ENCODE measurements around the gene CD79A. TPM values are rescaled to one million over a fixed set of nuclear protein-coding genes. Genes with fewer than 3 reads are reported as not detected.

Gene CD79A
- total RNA-seq, 1 experiment from 2014 or later: 970 TPM

DNA sequence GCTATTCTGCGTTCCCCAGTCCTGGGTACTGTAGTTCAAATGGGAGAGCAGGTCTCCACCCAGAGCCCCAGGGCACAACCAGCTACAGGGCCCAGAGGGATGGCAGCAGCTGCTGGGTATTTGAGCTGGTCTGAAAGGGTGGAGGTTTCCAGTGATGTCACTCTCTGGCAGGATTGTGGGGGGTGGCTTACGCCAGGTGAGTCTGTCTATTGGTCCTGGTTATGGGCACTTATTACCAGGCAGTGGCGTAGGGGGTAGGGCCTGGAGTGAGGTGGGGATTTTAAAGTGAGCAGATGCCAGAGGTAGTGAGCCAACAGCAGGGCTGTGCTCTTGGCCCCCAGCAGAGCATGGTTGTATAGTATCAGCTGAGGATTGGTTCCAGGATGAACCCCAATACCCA lies 10.8 kb upstream of the CD79A start:
- H3K9ac ChIP-seq (ENCODE audit: low read length): no peak overlapping the region
- no peak for DNase-seq
- no peak overlapping the region for H3K27ac ChIP-seq (ENCODE audit: low read length)
- H3K4me2 ChIP-seq (ENCODE audit: low read depth, low read length, poor library complexity, severe bottlenecking): no peak overlapping the region
- H3K9me3 ChIP-seq (ENCODE audit: low read length): no peaks in the 10 kb centered on the region
- no peaks in the 10 kb centered on the region for H3K27me3 ChIP-seq (ENCODE audit: low read length)
- peaks cover 70% of the 10 kb centered on the region for H3K36me3 ChIP-seq (ENCODE audit: insufficient read depth, low read length)
- no peak overlapping the region for H2AFZ ChIP-seq (ENCODE audit: low read length)
- no peak overlapping the region for H3K4me3 ChIP-seq (ENCODE audit: low read length)
- no peaks in the 10 kb centered on the region for H3K9me2 ChIP-seq (replicated peaks; ENCODE audit: insufficient read depth, low read length)
- H3K4me1 ChIP-seq (ENCODE audit: low read length): peaks cover 39% of the 10 kb centered on the region
- H4K20me1 ChIP-seq (ENCODE audit: insufficient read depth, low read depth, low read length): peaks cover 50% of the 10 kb centered on the region; the same call in 1 of the 2 replicates
- H3K79me2 ChIP-seq (ENCODE audit: low read length): peaks cover 32% of the 10 kb centered on the region

DNA sequence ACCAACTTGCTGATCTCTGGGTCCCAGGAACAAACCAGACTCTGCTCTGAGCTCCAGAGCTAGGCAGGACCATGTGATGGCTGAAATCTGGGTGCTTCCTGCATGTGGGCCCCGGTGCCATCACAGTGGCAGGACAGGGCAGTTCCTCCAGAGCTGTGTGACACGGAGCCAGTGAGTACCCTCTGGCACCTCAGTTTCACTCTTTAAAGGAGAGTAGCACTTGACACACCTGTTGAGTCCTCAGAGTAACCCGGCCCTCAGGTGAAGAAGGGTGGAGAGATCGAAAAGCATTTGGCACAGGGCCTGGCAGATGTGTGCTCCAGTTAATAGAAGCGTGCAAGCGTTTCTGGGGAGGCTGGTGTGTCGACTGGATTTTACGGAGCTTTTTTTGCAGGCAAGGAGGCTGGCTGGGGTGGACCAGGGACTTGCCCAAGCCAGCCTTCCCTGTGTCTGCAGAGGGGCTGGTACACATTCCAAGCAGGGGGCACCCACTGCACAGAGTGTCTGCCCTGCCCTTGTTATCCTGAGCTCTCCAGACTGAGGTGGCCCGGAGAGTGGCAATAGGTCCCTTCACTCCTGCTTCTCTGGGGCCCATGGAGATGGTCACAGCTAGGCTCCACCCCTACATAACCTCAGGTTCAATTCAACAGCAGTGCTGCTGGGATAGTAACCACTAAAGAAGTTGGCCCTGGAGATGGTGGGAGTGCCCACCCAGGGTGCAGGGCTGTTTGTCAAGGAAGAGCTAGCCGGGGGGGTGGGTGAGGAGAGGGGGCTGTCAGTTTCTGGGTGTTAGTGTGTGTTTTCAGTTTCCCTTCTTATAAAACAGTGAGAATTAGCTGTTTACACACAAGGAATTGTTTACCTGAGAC lies 8.7 kb upstream of the CD79A start:
- H3K9ac ChIP-seq (ENCODE audit: low read length): no peak overlapping the region
- peaks cover 55% of the 10 kb centered on the region for H3K36me3 ChIP-seq (ENCODE audit: insufficient read depth, low read length)
- H3K4me1 ChIP-seq (ENCODE audit: low read length): peaks cover 18% of the 10 kb centered on the region
- peaks cover 31% of the 10 kb centered on the region; the same call in 1 of the 2 replicates for H4K20me1 ChIP-seq (ENCODE audit: insufficient read depth, low read depth, low read length)
- H3K27ac ChIP-seq (ENCODE audit: low read length): no peak overlapping the region
- no peak for DNase-seq
- no peak overlapping the region for H2AFZ ChIP-seq (ENCODE audit: low read length)
- H3K4me2 ChIP-seq (ENCODE audit: low read depth, low read length, poor library complexity, severe bottlenecking): no peak overlapping the region
- H3K4me3 ChIP-seq (ENCODE audit: low read length): no peak overlapping the region
- peaks cover 12% of the 10 kb centered on the region for H3K79me2 ChIP-seq (ENCODE audit: low read length)
- H3K9me3 ChIP-seq (ENCODE audit: low read length): no peaks in the 10 kb centered on the region
- H3K27me3 ChIP-seq (ENCODE audit: low read length): no peaks in the 10 kb centered on the region
- H3K9me2 ChIP-seq (replicated peaks; ENCODE audit: insufficient read depth, low read length): no peaks in the 10 kb centered on the region

- Histone ChIP-seq H3K4me1 (ENCODE audit: low read length) (peaks cover 16% of the 10 kb centered on the region), H3K27ac (ENCODE audit: low read length) (no peak overlapping the region), H2AFZ (ENCODE audit: low read length) (no peak overlapping the region), H3K4me2 (ENCODE audit: low read depth, low read length, poor library complexity, severe bottlenecking) (no peak overlapping the region), H3K9me2 (replicated peaks; ENCODE audit: insufficient read depth, low read length) (no peaks in the 10 kb centered on the region), H3K9ac (ENCODE audit: low read length) (no peak overlapping the region), H3K27me3 (ENCODE audit: low read length) (no peaks in the 10 kb centered on the region), H3K4me3 (ENCODE audit: low read length) (no peak overlapping the region), H3K9me3 (ENCODE audit: low read length) (no peaks in the 10 kb centered on the region), H3K79me2 (ENCODE audit: low read length) (peaks cover 9% of the 10 kb centered on the region), H3K36me3 (ENCODE audit: insufficient read depth, low read length) (peaks cover 51% of the 10 kb centered on the region), H4K20me1 (ENCODE audit: insufficient read depth, low read depth, low read length) (peaks cover 29% of the 10 kb centered on the region; the same call in 1 of the 2 replicates)
- DNase-seq: no peak
These were observed 8.1 kb upstream of the CD79A start for GRCh38 chr19:41868989-41869300.

GRCh38 chr19:41869374-41869955 lies 7.6 kb upstream of the CD79A start:
- Histone ChIP-seq H3K4me3 (ENCODE audit: low read length) (no peak overlapping the region), H4K20me1 (ENCODE audit: insufficient read depth, low read depth, low read length) (peaks cover 24% of the 10 kb centered on the region; the same call in 1 of the 2 replicates), H3K79me2 (ENCODE audit: low read length) (peaks cover 5% of the 10 kb centered on the region), H2AFZ (ENCODE audit: low read length) (no peak overlapping the region), H3K4me1 (ENCODE audit: low read length) (peaks cover 11% of the 10 kb centered on the region; the same call in 1 of the 2 replicates), H3K9me2 (replicated peaks; ENCODE audit: insufficient read depth, low read length) (no peaks in the 10 kb centered on the region), H3K27me3 (ENCODE audit: low read length) (no peaks in the 10 kb centered on the region), H3K4me2 (ENCODE audit: low read depth, low read length, poor library complexity, severe bottlenecking) (no peak overlapping the region), H3K9ac (ENCODE audit: low read length) (no peak overlapping the region), H3K9me3 (ENCODE audit: low read length) (no peaks in the 10 kb centered on the region), H3K36me3 (ENCODE audit: insufficient read depth, low read length) (peaks cover 45% of the 10 kb centered on the region), H3K27ac (ENCODE audit: low read length) (no peak overlapping the region)
- no peak for DNase-seq

DNA sequence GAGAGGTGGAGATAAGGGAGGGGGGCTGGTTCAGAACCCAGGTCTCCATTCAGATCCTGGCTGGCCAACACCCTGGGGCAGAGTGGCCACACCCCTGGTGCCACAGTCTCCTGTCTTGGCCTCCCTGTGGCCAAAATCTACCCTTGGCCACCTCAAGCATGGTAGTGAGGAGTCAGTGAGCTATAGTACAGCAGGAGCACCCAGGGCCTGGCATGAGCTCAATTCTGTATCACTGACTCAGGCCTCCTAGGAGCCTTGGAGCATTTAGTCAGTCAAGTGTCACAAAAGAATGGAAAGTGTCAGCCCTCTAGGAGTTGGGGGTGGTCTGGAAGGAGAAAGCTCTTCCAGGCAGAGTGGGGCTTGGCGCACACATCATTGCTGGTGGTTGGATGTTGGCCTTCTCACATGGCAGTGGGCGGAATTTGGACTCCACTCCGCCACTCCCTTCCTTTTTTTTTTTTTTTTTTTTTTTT lies 6.6 kb upstream of the CD79A start:
- Histone ChIP-seq H3K4me3 (ENCODE audit: low read length) (no peak overlapping the region), H4K20me1 (ENCODE audit: insufficient read depth, low read depth, low read length) (peaks cover 15% of the 10 kb centered on the region; the same call in 1 of the 2 replicates), H3K36me3 (ENCODE audit: insufficient read depth, low read length) (peaks cover 38% of the 10 kb centered on the region), H2AFZ (ENCODE audit: low read length) (no peak overlapping the region), H3K79me2 (ENCODE audit: low read length) (no peaks in the 10 kb centered on the region), H3K9ac (ENCODE audit: low read length) (no peak overlapping the region), H3K4me2 (ENCODE audit: low read depth, low read length, poor library complexity, severe bottlenecking) (no peak overlapping the region), H3K27me3 (ENCODE audit: low read length) (no peaks in the 10 kb centered on the region), H3K9me2 (replicated peaks; ENCODE audit: insufficient read depth, low read length) (no peaks in the 10 kb centered on the region), H3K9me3 (ENCODE audit: low read length) (no peaks in the 10 kb centered on the region), H3K27ac (ENCODE audit: low read length) (no peak overlapping the region), H3K4me1 (ENCODE audit: low read length) (peaks cover 11% of the 10 kb centered on the region)
- no peak for DNase-seq

DNA sequence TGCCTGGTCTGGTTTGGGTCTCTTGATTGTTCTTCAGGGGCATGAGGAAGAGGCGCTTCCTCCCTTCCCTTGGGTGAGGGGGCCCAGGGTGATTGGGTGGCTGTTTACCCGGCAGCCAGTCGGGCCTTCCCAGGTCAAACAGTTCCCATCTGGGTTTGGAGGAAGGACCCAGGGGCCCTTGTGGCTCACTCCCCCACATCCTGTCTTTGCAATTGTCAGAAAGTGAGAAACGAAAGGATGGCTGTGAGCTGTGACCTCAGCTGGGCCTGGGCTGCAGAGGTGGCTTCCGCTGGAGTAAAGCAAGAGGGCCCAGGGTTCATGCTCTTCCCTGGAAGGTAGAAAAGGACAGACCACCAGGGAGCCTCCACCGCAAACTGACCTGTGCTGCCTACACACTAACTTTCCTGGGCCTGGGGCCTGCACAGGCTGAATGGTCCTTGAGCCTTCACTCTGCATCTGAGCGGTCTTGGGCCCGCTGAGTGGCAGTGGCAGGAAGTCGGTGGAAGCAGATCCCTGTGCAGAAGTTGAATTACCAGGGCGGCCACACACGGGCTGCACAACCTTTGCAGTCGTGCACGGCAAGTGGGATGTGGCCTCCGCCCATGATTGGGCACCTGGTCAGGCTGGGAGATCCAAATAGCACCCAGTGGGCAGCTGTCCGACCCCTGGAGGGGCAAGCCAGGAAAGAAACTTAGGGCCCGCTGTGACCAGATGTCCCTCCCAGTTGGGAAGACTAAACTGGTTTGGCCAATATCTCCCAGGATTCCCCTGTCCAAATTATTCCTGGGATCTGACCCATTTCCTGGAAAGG lies 5.3 kb upstream of the CD79A start:
- Histone ChIP-seq H3K27ac (ENCODE audit: low read length) (peak overlapping the region; percentile 48), H3K36me3 (ENCODE audit: insufficient read depth, low read length) (peaks cover 37% of the 10 kb centered on the region), H3K9me3 (ENCODE audit: low read length) (no peaks in the 10 kb centered on the region), H3K4me1 (ENCODE audit: low read length) (peaks cover 24% of the 10 kb centered on the region), H3K79me2 (ENCODE audit: low read length) (no peaks in the 10 kb centered on the region), H3K9ac (ENCODE audit: low read length) (no peak overlapping the region), H3K4me2 (ENCODE audit: low read depth, low read length, poor library complexity, severe bottlenecking) (no peak overlapping the region), H3K4me3 (ENCODE audit: low read length) (no peak overlapping the region), H4K20me1 (ENCODE audit: insufficient read depth, low read depth, low read length) (peaks cover 11% of the 10 kb centered on the region; the same call in 1 of the 2 replicates), H2AFZ (ENCODE audit: low read length) (no peak overlapping the region), H3K27me3 (ENCODE audit: low read length) (no peaks in the 10 kb centered on the region), H3K9me2 (replicated peaks; ENCODE audit: insufficient read depth, low read length) (no peaks in the 10 kb centered on the region)
- peak; percentile 62 for DNase-seq

DNA sequence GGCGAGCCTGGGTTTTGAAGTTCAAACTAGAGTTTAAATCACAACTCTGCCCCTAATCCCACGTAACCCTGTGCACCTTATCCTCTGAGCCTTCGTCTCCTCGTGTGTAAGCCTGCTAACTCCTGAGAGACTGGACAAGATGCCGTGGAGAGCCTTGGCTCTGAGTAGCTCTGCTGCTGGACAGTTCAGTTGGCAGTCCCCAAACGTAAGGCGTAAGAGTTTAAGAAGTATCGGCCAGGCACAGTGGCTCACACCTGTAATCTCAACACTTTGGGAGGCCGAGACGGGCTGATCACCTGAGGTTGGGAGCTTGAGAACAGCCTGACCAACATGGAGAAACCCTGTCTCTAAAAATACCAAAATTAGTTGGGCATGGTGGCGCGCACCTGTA lies 4.7 kb upstream of the CD79A start:
- H4K20me1 ChIP-seq (ENCODE audit: insufficient read depth, low read depth, low read length): peaks cover 11% of the 10 kb centered on the region; the same call in 1 of the 2 replicates
- no peak overlapping the region for H2AFZ ChIP-seq (ENCODE audit: low read length)
- no peak overlapping the region for H3K4me2 ChIP-seq (ENCODE audit: low read depth, low read length, poor library complexity, severe bottlenecking)
- no peaks in the 10 kb centered on the region for H3K9me3 ChIP-seq (ENCODE audit: low read length)
- H3K27me3 ChIP-seq (ENCODE audit: low read length): no peaks in the 10 kb centered on the region
- H3K4me1 ChIP-seq (ENCODE audit: low read length): peaks cover 28% of the 10 kb centered on the region
- no peak overlapping the region for H3K4me3 ChIP-seq (ENCODE audit: low read length)
- H3K79me2 ChIP-seq (ENCODE audit: low read length): peaks cover 2% of the 10 kb centered on the region
- peaks cover 37% of the 10 kb centered on the region for H3K36me3 ChIP-seq (ENCODE audit: insufficient read depth, low read length)
- H3K9me2 ChIP-seq (replicated peaks; ENCODE audit: insufficient read depth, low read length): no peaks in the 10 kb centered on the region
- H3K27ac ChIP-seq (ENCODE audit: low read length): peak overlapping the region; percentile 48
- DNase-seq: peak; percentile 66
- H3K9ac ChIP-seq (ENCODE audit: low read length): no peak overlapping the region
